T-helper 2 cell treated with Interferon-gamma antibody and Interleukin-4, amounts not matched to agents 100 ng/mL and 5 ng/mL, for 36 hours (primary cell): ENCODE measurements around the gene COL23A1. TPM values are rescaled to one million over a fixed set of nuclear protein-coding genes. Genes with fewer than 3 reads are reported as not detected.

ENCODE experiments used
- intact Hi-C: fragments of 100-400 bp; cut with micrococcal nuclease; formaldehyde crosslinking; loops from one replicate; pipeline ENCODE4 v1.15.1; 2023
- total RNA-seq: library from RNA; stranded (reverse); gene quantifications from 2 replicates; pipeline ENCODE4 v1.2.3, GENCODE V29; 2022

The COL23A1 gene
- total RNA-seq, 1 donor from 2014 or later = 0.09 TPM

DNA sequence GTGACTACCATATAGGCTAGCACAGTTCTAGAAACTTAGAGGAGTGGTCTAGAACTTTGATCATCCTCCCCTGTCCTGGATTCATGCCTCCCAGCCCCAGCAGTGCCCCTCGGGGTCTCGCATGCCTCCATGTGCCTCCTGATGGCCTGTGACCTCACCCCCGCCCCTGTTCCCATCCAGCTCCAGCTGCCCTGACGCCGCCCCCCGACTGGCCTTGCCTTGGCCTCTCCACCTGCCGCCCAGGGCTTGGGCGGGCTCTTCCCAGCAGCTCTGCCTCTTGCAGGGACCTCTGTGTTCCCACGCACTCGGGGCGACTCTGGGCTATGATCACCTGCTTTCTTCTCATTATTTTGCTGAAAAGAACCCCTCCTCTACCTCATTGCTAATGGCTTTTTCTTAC, 242.2 kb downstream of the COL23A1 start:
- intact Hi-C loops = no loop called here

DNA sequence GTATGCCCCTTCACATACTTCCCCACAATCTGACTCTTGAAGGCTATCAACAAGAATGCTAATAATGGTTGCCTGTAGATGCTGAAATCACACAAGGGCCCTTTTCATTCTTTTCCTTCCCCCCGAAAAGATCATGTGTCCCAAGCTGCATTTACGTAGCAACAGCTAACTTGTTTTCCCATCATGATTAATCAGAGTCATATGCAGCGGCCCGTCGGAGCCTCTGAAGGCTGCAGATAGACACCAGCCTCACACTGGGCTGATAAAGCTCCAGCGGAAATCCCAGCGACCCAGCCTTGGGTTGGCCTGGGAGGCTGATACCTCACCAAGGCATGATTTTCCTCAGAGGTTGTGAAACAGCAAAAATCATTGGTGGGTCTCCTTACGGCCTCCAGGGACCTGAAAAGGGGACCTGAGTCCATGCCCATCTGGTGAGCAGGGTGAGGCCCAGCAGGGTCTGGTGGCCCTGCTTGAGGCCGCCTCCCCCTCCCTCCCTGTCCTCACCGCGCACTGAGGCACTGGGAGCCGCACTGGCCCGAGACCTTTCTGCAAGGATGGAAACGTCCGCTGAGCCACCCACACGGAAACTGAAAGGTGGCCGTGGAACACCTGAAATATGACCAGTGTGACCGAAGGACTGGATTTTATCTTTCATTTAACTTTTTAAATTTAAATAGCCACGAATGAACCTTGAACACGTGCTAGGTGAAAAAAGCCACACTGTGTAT, 243.4 kb downstream of the COL23A1 start:
- intact Hi-C loops = no loop called here

DNA sequence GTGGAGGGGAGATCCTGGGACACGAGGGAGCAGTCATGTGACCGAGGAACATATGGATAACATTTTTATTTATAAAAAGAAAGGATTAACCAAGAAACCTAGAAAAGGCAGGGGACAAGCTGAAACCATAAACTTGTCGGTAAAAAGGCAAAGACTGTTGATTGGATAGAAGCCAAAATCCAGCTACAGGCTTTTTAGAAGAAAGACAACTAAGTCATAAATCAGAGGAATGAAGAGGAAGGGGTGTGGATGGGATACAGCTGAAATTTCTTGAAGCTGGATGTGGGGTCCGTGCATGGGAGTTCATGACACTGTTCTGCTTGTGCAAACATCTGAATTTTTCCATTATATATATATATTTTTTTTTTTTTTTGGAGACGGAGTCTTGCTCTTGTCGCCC, 246.9 kb downstream of the COL23A1 start:
- intact Hi-C loops = no loop called here

DNA sequence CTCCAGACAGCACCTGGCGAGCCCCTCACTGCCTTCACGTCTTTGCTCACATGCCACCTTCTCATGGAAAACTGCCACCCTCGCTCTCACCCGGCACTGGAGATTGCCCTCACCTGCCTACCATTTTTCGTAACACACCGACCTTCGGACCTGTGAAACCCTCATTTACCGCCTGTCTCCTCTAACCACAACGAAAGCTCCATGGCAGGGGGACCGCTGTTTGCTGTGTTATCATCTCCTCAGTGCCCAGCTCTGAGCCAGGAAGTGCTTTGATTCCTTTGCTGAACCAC, 248.4 kb downstream of the COL23A1 start:
- intact Hi-C loops = no loop called here

DNA sequence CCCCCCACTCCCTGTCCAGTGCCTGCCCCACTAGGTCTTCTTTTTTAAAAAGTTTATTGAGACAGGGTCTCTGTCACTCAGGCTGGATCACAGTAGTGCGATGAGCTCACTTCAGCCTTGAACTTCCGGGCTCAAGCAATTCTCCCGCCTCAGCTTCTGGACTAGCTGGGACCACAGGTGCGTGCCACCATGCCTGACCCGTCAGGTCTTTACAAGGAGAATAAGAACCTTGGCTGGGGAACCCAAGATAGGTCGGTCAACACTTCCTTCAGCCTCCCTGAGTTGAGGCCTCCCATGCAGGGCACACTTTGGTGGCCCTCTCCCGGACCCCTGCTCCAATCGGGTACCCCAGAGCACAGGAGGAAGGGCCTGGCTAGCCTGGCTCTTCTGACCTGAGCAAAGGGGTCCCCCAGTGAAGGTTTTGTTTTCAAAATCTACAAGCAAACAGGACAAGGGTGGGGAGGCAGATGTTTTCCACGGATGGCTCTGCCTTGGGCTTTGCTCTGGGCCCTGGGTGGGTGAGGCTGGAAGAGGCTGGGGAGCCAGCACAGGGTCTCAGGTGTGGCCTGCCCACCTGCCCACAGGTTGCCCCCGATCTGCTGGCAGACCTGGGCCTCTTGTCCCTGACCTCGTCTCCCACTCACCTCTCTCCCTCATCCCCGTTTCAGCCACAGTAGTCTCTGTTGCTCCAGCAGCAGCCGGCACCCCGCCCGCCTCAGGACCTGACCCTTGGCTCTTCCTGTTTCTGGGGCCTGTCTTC, 248.9 kb downstream of the COL23A1 start:
- intact Hi-C loops = no loop called here

DNA sequence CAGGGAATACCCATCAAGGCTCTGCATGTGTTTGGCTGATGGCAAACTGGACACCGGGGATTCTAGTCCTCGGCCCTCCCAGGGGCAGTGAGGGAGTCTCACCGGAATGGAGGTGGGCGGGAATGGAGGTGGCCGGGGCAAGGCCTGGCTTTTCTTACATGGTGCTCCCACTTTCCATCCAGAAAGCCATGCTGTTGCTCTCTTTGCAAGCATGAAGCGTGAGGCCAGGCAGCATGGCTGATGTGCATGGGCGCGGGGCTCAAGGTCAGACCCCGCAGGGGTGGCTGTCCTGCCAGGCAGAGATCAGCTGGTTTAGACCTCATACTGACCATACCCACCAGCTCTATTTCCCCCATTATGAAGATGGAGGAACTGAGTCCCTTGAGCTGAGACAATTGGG, 249.6 kb downstream of the COL23A1 start:
- intact Hi-C loops = no loop called here

DNA sequence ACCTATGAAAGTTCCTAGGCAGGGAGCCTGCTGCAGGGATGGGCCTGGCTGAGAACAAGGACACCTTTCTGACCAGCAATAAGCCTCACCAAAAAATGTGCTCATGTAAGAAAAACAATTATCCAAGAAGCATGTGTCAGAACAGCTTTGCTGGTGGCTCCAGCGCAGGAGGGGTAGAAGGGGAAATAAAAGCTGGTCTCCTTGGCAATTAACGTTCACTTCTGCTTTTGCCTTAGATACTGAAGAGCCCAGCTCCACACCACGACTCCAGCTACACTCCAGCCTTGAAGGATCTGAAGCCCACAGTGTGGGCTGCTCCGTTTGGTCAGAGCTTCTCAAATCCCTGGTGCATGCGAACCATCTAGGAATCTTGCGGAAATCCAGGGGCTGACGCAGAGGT, 250.0 kb downstream of the COL23A1 start:
- intact Hi-C loops = no loop called here

DNA sequence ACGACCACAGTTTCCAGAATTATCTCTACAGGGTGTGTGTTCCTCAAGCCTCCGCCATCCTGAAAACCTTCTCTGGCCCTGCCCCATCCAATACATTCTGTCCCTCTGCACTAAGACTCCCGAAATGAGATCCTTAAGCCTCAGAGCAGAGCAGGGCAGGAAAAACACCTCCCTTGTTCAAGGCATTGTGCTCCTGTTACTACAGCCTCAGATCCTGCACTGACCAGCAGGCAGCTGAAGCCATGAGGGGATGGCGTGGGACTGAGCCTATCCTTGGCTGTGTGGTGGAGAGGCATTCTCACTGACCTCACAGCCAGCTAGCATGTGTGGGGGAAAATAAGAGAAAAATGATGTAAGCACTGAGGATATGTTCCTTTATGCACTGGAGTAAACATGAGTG, 250.9 kb downstream of the COL23A1 start:
- intact Hi-C loops = no loop called here

DNA sequence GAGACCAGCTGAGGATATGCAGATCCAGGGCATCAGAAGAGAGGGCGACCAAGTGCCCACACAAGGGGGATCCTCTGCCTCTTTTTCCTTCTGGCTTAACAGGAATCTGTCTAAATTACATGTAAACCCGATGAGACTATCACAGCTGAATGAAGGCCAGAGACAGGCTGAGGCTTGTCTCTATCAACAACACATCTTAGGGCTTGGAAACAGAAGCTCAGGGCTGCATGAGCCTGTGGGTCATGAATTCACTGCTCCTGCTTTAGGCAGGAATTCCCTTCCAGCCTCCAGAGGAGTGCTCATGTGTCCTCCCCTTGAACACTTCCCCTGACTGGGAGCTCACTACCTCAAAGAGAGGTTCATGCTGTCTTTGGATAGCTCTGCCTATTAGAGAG, 251.4 kb downstream of the COL23A1 start:
- intact Hi-C loops = no loop called here

DNA sequence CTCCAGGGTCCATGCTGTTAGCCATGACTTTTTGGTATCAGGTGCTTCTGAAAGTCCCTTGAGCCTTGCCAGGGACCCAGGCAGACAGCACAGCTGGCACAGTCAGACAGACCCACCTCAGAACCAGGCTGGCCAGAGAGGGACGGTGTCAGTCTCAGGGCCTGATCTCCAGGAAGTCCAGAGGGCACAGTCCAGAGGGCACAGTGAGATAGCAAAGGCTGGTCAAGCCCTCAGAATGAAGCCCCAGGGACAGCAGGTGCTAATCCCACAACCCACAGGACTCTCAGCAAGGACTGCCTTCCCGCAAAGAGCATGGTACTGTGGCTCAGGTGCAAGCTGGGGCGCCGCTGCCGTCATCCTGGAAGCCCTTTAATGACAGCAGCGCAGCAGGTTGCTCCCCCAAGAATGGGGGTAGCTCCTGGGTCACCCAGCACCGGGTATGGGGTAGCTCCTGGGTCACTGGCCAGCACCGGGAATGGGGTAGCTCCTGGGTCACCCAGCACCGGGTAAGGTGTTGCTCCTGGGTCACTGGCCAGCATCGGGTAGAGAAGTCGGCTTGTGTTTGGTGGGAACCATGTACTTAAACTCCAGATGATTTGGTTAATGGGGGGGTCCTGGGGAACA, 252.0 kb downstream of the COL23A1 start:
- intact Hi-C loops = no loop called here

DNA sequence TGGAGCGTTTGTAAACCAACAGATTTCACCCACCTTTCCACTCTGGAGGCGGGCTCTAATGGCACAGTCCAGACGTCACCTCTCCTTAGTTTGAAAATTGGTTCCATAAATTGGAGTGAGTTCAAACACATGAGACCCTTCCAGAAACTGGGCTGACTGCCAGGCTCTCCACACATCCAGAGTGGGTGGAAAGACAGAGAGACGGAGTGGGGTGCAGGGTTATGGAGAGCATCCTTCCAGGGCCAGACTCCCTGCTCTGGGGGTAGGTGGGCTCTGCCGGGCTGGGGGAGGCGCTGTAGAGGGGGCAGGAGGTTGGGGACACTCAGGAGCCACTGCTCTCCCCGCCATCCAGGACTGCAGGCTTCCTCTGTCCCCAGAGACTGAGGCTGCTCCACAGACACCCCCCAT, 252.9 kb downstream of the COL23A1 start:
- intact Hi-C loops = no loop called here

DNA sequence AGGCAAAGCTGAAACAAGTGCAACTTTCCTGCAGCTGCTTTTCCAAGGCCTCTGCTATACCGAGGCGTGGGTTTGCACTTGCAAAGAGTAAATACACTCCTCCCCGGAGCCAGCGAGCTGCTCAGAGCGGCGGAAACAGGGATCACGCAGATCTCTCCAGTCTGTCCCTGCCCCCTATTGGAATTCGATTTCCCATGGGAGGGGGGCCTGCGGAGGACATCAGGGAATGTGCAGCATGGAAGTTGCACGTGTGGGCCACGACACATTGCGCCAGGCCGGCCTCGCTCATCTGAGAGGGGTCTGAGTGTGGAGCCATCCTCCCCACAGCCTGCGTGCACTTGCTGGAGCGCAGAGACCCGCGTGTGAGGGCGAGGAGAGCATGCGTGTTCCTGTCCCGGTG, 253.3 kb downstream of the COL23A1 start:
- intact Hi-C loops = no loop called here

DNA sequence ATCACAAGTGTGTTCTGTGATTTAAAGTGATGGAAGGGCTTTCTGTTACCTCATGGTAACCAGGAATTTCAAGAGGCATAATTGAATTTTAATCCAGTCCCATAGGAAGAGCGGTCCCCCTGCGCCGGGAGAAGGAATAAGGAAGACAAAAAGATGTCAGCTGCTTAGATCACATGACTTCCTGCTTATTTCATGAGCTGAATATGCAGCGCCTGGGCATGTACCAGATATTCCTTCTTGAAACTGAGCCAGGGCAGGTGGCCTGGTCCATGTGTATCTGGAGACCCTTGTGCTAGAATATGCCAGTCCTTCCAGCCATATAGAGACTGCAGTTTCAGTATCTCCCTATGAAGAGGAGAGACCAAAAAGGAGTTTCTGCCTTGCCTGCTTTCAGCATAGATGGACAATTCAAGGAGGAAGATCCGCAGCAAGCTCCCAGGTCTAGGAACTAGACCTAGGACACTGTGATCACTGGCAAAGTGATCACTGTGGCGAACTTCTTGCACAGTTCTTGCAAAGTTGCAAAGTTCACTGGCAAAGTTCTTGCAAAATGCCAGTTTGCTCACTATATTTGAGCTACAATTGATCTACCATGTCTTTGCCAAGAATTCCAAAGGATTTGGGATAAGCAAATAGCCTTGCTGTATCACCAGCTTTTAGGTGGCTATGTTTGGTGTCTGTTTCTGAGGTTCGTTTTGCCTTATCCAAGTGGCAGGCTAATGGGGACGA, 254.7 kb downstream of the COL23A1 start:
- intact Hi-C loops = no loop called here

DNA sequence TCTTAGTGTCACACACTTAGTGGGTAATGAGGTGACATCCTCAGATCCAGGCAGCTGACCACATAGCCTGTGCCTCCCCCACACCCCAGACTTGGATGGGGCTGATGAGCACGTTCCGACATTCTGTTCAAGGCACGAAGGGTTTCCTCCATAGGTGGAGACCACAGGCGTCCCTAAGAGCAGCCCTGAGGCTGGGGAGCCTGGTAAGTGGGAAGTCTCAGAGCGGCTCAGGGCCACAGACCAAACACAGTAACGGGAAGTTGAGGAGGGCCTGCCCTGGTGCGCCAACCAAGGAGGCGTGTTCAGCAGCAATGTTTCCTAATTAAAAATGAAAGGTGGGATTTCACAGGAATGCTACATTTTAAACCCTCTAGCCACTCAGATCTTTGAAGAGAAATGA, 255.3 kb downstream of the COL23A1 start:
- intact Hi-C loops = no loop called here

DNA sequence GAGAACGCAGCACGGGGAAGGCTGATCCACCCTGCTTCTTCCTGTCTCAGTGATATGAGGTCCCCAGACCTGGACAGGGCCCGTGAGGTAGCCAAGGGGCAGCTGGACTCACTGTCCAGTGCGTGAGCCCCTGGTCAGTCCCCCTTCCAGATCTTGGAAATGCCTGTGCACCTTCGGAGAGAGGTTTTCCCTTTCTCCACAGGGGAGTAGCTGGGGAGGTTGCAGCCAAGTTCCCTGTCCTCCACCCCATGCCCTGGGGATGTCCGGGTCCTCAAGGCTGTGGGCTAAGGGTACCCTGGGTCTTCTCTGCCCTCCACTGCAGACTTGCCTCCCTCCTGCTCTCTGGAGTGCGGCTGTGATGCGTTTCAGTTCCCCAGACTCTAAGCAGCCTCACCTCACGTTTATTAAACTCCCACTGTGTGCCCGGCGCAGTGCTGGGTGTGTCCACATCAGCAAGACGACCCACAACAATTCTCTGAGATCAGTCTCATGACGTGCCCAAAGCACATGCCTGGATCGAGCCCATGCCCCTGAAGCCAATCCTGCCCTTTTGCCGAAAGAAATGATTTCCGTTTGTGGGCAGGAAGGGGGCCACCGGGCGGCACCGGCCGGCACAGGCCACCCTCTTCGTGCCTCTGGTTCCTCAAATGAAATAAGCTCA, 256.2 kb downstream of the COL23A1 start:
- intact Hi-C loops = no loop called here

DNA sequence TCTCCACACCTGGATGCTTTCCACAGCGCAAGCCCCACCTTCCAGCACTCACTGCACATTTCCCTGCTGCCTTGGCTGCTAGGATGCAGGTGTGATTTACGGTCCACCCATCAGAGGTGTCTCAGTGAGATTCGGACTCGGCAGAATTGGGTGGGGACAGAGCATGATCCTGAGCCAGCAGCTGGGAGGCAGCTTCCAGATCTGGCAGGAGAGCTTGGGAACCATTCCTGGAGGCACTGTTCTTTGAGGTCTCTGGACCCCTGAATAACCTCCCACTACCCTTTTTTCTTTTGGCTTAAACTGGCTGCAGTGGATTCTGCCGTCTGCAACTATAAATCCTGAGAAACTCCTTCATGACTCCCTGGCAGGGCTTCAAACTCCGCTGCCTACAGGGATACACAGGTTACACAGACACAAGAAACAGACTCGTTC, 258.0 kb downstream of the COL23A1 start:
- intact Hi-C loops = no loop called here

DNA sequence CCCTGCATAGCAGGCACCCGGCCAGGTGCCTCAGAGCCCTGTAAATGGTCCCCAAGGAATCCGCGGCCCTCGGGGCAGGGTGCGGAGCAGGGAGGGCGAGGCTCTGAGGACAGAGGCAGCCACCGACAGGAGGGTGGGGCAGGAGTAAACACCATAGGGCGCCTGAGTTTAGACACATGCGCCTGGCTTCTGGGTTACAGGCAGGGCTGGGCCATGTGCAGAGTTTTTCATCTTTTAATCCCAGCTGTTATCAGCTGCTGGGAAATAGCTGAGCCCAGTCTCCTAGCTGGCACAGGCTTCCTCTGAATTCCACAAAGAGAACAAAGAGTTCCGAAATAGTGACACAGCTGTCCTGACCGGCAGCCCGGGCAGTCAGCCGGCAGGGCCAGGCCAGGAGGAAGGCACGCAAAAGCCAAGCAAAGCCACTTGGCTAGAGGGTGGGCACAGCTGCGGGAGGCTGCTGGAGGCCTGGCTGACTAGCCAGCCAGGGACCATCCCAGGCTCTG, 258.6 kb downstream of the COL23A1 start:
- intact Hi-C loops = no loop called here

DNA sequence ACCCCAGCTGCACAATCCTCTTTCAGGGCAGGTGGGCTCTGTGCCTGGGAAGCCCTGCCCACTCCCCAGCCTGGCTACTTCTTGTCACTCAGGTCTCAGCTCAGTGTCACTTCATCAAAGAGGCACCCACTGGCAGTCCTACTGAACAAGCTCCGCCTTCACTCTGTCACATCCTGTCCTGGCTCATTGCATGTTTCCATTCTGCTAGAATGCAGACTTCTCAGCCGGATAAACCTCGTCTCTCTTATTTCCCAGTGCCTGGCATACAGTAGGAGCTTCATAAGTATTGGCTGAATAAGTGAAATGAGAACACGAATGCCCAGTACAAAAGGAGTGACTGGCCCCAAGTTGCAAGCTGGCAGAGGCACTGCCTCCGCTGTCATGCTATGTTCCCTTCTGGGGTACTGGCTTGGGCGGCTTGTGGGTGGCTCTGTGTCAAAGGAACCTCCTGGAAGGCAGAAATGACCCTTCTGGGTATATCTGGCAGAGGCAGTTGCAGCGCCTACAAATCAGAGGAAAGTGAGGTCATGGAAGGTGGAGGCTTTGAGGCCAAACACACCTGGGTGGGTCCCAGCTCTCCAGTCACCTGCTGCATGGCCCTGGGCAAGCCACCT, 259.3 kb downstream of the COL23A1 start:
- intact Hi-C loops = no loop called here

DNA sequence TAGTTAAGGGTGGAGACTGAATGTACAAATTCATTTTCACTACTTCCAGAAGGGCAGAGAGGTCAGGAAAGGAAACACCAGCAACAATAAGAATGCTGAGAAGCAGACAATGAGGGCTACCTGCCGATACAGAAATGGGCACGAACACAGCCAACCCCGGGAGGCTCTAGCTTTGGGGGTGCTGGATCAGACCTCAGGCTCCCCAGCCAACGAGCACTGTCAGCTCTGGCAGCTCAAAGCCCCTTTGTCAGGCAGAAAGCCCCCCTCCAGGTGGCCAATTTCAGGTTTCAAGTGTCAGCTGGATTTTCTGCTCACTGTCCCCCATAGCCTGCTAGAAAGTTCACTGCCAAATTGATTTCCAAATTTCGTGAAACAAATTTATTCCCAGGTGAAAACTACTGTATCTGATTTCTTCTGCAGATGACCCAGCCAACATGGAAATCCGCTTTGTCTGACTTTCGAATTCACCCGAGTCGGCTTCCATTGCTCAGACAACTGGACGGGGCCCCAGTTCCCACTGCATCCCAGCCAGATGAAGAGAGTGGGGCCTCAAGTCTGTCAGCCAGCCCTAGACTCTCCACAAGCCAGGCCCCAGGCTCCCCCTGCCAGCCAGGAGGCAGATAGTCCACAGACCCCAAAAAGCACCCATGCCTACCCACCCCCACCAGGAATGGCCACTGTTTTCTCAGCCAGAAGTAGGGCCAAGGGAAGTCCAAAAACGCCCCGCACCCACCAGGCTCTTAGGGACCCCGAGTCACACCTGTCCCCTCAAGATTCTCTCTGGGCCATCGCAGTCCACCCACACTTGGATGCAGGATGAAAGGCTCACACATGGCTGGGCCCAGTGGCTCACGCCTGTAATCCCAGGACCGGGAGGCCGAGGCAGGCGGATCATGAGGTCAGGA, 261.1 kb downstream of the COL23A1 start:
- intact Hi-C loops = no loop called here
